ENCODE measurements around the gene CEP20. TPM values are rescaled to one million over a fixed set of nuclear protein-coding genes. Genes with fewer than 3 reads are reported as not detected.
"Not testable (repeated sequence)": the region's sequence is repeated elsewhere in the genome, so short reads cannot be mapped to it uniquely, and the experiment has no call there.

The CEP20 gene
- total RNA-seq, 4 donors from 2014 or later = 23.5 to 40.5 (median 30.3) TPM

DNA sequence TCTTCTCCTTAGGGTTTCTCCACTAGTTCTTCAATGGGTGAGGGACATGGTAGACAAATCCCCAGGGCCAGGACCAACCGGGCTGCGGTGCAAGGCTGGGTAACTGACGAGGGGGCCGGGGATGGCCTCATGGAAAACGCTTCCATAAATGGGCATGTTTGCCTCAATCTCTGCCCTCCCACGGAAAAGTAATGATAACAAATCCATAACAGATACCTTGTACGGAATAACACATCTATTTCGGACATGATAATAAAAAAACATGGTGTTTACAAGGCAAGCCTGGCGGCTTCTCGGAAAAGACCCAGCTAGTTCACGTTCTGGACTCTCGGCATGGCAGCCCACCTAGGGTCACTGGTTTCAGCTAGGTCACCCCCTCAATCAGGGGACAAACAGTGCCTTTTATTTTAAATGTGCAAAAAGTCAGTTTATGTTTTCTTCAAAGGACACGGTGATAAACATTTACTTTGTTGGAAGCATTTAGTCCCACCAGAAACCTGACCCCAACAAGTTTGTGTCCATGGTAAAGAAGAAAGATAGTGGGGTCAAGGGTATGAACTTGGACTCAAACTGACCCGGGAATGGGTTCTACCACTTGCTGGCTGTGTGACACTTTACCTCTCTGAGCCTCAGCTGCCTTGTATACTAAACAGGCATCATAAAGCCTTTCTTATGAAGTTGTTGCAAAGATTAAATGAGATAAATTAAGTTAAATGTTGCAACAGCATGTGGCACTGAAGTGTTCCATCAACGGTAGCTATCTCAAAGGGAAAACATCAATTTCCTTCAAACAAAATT, 33.3 kb downstream of the CEP20 start:
- TF ChIP-seq, protein P1, sequence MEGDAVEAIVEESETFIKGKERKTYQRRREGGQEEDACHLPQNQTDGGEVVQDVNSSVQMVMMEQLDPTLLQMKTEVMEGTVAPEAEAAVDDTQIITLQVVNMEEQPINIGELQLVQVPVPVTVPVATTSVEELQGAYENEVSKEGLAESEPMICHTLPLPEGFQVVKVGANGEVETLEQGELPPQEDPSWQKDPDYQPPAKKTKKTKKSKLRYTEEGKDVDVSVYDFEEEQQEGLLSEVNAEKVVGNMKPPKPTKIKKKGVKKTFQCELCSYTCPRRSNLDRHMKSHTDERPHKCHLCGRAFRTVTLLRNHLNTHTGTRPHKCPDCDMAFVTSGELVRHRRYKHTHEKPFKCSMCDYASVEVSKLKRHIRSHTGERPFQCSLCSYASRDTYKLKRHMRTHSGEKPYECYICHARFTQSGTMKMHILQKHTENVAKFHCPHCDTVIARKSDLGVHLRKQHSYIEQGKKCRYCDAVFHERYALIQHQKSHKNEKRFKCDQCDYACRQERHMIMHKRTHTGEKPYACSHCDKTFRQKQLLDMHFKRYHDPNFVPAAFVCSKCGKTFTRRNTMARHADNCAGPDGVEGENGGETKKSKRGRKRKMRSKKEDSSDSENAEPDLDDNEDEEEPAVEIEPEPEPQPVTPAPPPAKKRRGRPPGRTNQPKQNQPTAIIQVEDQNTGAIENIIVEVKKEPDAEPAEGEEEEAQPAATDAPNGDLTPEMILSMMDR (IDR thresholded peaks at IDR 0.05) = no peak
- no peak for ATAC-seq (ENCODE audit: low FRiP score)
- DNase-seq (ENCODE audit: low spot score) = no peak

DNA sequence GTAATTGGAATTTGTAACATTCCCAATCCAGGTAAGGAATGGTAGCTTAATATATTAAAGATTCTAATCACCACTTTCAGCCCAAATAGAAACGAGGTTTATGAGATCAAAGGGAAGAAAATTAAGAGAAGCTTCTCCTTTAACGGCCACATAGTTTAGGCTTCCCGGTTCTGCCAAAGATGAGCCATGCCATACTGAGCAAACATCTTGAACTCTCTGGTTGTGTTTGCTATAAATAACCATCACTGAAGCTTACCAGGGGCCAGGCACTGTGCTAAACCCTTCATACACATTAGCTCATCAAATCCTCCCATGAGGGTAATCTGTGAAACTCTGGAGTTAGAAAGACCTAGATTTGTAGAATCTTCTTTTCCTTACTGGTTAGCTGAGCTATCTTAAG, 34.3 kb downstream of the CEP20 start:
- DNase-seq (ENCODE audit: low spot score) = no peak
- TF ChIP-seq, protein P1 (IDR thresholded peaks at IDR 0.05) = no peak
- no peak for ATAC-seq (ENCODE audit: low FRiP score)

DNA sequence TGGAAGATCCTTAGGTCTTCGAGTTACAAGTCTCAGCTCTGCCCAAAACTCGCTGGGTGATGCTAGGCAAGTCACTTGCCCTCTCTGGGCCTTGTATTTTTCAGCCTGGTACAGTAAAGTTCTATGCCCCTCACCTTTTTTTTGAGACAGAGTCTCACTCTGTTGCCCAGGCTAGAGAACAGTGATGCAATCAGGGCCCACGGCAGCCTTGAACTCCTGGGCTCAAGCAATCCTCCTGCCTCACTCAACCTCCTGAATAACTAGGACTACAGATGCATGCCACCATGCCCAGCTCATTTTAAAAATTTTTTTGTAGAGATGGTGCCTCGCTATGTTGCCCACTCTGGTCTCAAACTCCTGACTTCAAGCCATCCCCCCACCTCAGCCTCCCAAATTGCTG, 35.4 kb downstream of the CEP20 start:
- no peak for DNase-seq (ENCODE audit: low spot score)
- TF ChIP-seq, protein P1 (IDR thresholded peaks at IDR 0.05) = no peak
- ATAC-seq (ENCODE audit: low FRiP score) = no peak

DNA sequence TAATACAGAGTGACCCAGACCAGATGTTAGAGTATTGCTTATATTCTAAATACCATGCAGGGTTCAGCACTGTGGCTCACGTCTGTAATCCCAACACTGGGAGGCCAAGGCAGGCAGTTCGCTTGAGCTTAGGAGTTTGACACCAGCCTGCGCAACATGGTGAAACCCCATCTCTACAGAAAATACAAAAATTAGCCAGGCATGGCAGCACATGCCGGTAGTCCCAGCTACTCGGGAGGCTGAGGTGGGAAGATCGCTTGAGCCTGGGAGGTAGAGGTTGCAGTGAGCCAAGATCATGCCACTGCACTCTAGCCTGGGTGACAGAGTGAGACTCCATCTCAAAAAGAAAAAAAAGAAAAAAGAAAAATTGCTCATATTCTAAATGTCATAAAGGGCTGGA, 37.8 kb downstream of the CEP20 start:
- DNase-seq (ENCODE audit: low spot score) = not testable (repeated sequence)

DNA sequence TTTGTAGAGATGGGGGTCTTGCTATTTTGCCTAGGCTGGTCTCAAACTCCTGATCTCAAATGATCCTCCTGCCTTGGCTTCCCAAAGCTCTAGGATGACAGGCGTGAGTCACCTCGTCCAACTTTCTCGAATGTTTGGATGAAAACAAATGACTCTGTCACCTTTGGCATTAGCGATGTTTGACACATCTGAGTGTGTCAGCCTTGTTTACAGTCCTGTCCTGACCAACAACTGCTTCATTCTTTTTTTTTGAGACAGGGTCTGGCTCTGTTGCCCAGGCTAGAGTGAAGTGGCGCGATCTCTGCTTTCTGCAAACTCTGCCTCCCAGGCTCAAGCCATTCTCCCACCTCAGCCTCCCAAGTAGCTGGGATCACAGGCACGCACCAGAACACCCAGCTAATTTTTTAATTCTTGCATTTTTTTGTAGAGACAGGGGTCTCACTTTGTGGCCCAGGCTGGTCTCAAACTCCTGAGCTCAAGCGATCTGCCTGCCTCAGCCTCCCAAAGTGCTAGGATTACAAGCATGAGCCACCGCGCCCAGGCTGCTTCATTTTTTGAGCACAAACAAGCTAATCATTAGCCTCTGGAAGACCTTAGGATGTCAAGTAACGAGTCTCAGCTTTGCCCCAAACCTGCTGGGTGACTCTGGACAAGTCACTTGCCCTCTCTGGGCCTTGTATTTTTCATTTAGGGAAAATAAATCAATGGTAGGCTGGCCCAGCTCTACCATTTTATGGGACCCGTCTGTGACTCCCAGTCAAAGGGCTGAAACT, 39.0 kb downstream of the CEP20 start:
- TF ChIP-seq, protein P1 (IDR thresholded peaks at IDR 0.05) = no peak
- DNase-seq (ENCODE audit: low spot score) = no peak
- no peak for ATAC-seq (ENCODE audit: low FRiP score)

More for the DNA sequence above, 37.8 kb downstream of the CEP20 start:
- ATAC-seq (ENCODE audit: low FRiP score) = not testable (repeated sequence)

DNA sequence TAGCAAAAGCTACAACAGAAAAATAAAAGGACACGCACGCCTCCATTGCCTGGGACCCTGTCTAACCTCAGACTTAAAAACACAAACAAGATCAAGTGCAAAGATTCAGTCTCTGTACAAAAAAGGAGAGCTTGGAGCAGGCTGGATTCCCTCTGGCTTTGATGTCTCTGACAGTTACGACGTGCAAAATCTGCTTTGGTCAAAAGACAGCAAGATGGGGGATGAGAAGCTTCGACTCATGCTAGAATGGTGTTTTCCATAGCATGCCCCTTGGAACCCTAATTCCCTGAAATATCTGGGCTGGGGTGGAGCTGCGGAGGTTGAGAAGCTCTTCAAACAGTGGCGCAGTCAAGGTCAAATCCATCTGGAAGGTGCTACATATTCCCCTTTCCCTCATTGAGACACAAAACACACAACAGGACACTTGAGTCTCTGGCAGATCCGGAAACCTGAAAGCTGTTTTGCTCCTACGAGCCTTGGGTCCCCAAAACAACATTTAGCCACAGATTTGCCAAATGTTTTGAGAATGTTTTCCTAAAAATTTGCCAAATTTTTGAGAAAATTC, 40.7 kb downstream of the CEP20 start:
- no peak for ATAC-seq (ENCODE audit: low FRiP score)
- DNase-seq (ENCODE audit: low spot score) = no peak
- TF ChIP-seq, protein P1 (IDR thresholded peaks at IDR 0.05) = no peak

DNA sequence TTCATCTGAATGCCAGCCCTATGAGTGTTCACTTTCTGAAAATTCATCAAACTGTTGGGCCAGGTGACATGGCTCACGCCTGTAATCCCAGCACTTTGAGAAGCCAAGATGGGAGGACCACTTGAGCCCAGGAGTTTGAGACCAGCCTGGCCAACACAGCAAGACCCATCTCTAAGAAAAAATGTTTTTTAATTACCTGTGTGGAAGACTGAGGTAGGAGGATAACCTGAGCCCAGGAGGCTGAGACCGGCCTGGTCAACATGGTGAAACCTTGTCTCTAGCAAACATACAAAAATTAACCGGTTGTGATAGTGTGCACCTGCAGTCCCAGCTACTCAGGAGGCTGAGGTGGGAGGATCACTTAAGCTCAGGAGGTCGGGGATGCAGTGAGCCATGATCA, 41.9 kb downstream of the CEP20 start:
- TF ChIP-seq, protein P1 (IDR thresholded peaks at IDR 0.05) = no peak
- ATAC-seq (ENCODE audit: low FRiP score) (no peak), DNase-seq (ENCODE audit: low spot score) (no peak)
